HCT116 (cell line): ENCODE measurements around the gene FERMT2. TPM values are rescaled to one million over a fixed set of nuclear protein-coding genes. Genes with fewer than 3 reads are reported as not detected.

ENCODE experiments used
- ATAC-seq: fragments of 200-7000 bp; cut with Tn5 transposase; 2 replicates; pipeline ENCODE4 v1.9.1; 2020; ENCODE audit warnings: mild to moderate bottlenecking, moderate library complexity
- BruUV-seq: library from RNA; stranded (reverse); fragments of 400-500 nt; replicated peaks from 2 replicates; lab custom pipeline; 2021; lab: Mats Ljungman, UMichigan
- CTCF ChIA-PET: fragments of 300-600 bp; sonication (Branson Sonifier 250); formaldehyde crosslinking; loops from one replicate; lab custom pipeline; 2021; ENCODE audit warnings: antibody characterized with exemption; lab: Charles Lee
- POLR2A ChIA-PET: fragments of 300-600, 350-600 bp; sonication (Branson Sonifier 250); formaldehyde crosslinking; loops from one replicate; lab custom pipeline; 2021; ENCODE audit warnings: antibody characterized with exemption; lab: Charles Lee
- RAD21 ChIA-PET, 2 experiments: fragments of 300-600 bp; sonication (Branson Sonifier 250); formaldehyde crosslinking; loops; one replicate each; lab custom pipeline; 2023; ENCODE audit warnings: low total read pairs in 2 of 2; ENCODE audit not compliant: uncharacterized antibody in 2 of 2, unreplicated experiment in 2 of 2, low non-redundant PET in 1 of 2; lab: Charles Lee
- DNase-seq: peaks from one replicate; pipeline ENCODE4 v3.0.0-alpha.2; 2010; ENCODE audit warnings: low read depth, low spot score
- H2AFZ ChIP-seq: fragments of 200-600 bp; shearing (Covaris generic), sonication (generic); 2 replicates; pipeline ENCODE4 v1.6.1; 2017; ENCODE audit warnings: low read depth, mixed run types, mixed read lengths, antibody characterized with exemption, low read length; ENCODE audit not compliant: poor library complexity, severe bottlenecking
- H3K27ac ChIP-seq: 2 replicates; pipeline ENCODE4 v1.5.1; 2012; ENCODE audit warnings: low read depth, low read length
- H3K27me3 ChIP-seq: fragments of 200-600 bp; sonication (generic); 2 replicates; pipeline ENCODE4 v1.6.1; 2016; ENCODE audit warnings: mixed run types, low read length, mixed read lengths; ENCODE audit not compliant: insufficient read depth
- H3K36me3 ChIP-seq, 2 experiments: fragments of 200-500 bp in 1 of 2; fragments of 200-600 bp in 1 of 2; sonication (Bioruptor generic) in 1 of 2; sonication (generic) in 1 of 2; 2 replicates each; pipeline versions ENCODE4 v1.5.1 to v1.6.1; 2014 to 2016; ENCODE audit warnings: low read length in 2 of 2, inconsistent platforms in 1 of 2, mixed read lengths in 1 of 2, mixed run types in 1 of 2; ENCODE audit not compliant: insufficient read depth in 2 of 2, control insufficient read depth in 1 of 2
- H3K4me1 ChIP-seq, 2 experiments: fragments of 200-600 bp in 1 of 2; sonication (generic) in 1 of 2; 2 replicates each; pipeline versions ENCODE4 v1.5.1 to v1.6.1; 2012 to 2017; ENCODE audit warnings: low read length in 2 of 2, inconsistent platforms in 1 of 2, mild to moderate bottlenecking in 1 of 2, mixed read lengths in 1 of 2, mixed run types in 1 of 2, moderate library complexity in 1 of 2; ENCODE audit not compliant: insufficient read depth in 2 of 2, control insufficient read depth in 1 of 2
- H3K4me2 ChIP-seq: fragments of 200-600 bp; sonication (generic); 2 replicates; pipeline ENCODE4 v1.6.1; 2017; ENCODE audit warnings: mixed run types, low read length, mixed read lengths
- H3K4me3 ChIP-seq, 2 experiments: fragments of 200-600 bp in 1 of 2; sonication (generic) in 1 of 2; replicated peaks in 1 of 2; 2 replicates each; pipeline ENCODE4 v1.5.1; 2011 to 2016; ENCODE audit warnings: low read length in 2 of 2, control low read depth in 1 of 2, low read depth in 1 of 2, mild to moderate bottlenecking in 1 of 2, mixed read lengths in 1 of 2, mixed run types in 1 of 2
- H3K79me2 ChIP-seq: fragments of 200-600 bp; sonication (generic); 2 replicates; pipeline ENCODE4 v1.6.1; 2017; ENCODE audit warnings: mild to moderate bottlenecking, mixed run types, low read length, moderate library complexity, mixed read lengths; ENCODE audit not compliant: insufficient read depth
- H3K9ac ChIP-seq: fragments of 200-600 bp; sonication (generic); 2 replicates; pipeline ENCODE4 v1.6.1; 2016; ENCODE audit warnings: low read length, mixed read lengths
- H3K9me2 ChIP-seq: fragments of 200-600 bp; sonication (generic), shearing (Covaris generic); 2 replicates; pipeline ENCODE4 v1.6.1; 2017; ENCODE audit warnings: mixed run types, mild to moderate bottlenecking, moderate library complexity; ENCODE audit not compliant: insufficient read depth
- H3K9me3 ChIP-seq, 2 experiments: fragments of 200-500 bp in 1 of 2; fragments of 200-600 bp in 1 of 2; sonication (Bioruptor generic) in 1 of 2; sonication (generic) in 1 of 2; 2 replicates each; pipeline ENCODE4 v1.6.1; 2014 to 2017; ENCODE audit warnings: low read length in 2 of 2, mixed read lengths in 2 of 2, inconsistent platforms in 1 of 2, low read depth in 1 of 2, mild to moderate bottlenecking in 1 of 2, mixed run types in 1 of 2, moderate library complexity in 1 of 2; ENCODE audit not compliant: control insufficient read depth in 1 of 2, insufficient read depth in 1 of 2
- H4K20me1 ChIP-seq: fragments of 200-600 bp; sonication (generic), shearing (Covaris generic); 2 replicates; pipeline ENCODE4 v1.6.1; 2017; ENCODE audit warnings: mixed run types, mild to moderate bottlenecking, moderate library complexity; ENCODE audit not compliant: insufficient read depth
- FOSL1 ChIP-seq: IDR thresholded peaks from 2 replicates; pipeline ENCODE4 v1.6.1; 2012; ENCODE audit warnings: low read depth
- POLR2A ChIP-seq: IDR thresholded peaks from 2 replicates; pipeline ENCODE4 v1.7.0; 2011; ENCODE audit warnings: borderline replicate concordance; ENCODE audit not compliant: insufficient read depth, insufficient read length; ENCODE audit errors: extremely low read depth
- SP1 ChIP-seq: IDR thresholded peaks from 2 replicates; pipeline ENCODE4 v1.6.1; 2012; ENCODE audit warnings: low read depth
- ZNF274 ChIP-seq: fragments of 200-500 bp; sonication (Bioruptor generic); IDR thresholded peaks from 2 replicates; pipeline ENCODE4 v1.6.1; 2014; ENCODE audit warnings: mild to moderate bottlenecking, low read depth, low read length, inconsistent platforms
- intact Hi-C: fragments of 100-400 bp; cut with micrococcal nuclease; formaldehyde crosslinking; loops from 2 replicates; pipeline ENCODE4 v1.10.0; 2022
- total RNA-seq: library from RNA; stranded (reverse); gene quantifications from one replicate; pipeline ENCODE4 v1.2.1, GENCODE V29; 2021; ENCODE audit not compliant: unreplicated experiment
- TF ChIP-seq, protein P1 (sequence below): IDR thresholded peaks from 2 replicates; pipeline ENCODE4 v1.6.1; 2012; ENCODE audit warnings: low read depth
- TF ChIP-seq, protein P2 (sequence below): IDR thresholded peaks from 2 replicates; pipeline ENCODE4 v1.6.1; 2011; ENCODE audit warnings: mild to moderate bottlenecking, low read length, moderate library complexity; ENCODE audit not compliant: insufficient replicate concordance; ENCODE audit errors: extremely low read depth

FERMT2 gene
- total RNA-seq, 1 experiment from 2014 or later = 24.8 TPM

DNA sequence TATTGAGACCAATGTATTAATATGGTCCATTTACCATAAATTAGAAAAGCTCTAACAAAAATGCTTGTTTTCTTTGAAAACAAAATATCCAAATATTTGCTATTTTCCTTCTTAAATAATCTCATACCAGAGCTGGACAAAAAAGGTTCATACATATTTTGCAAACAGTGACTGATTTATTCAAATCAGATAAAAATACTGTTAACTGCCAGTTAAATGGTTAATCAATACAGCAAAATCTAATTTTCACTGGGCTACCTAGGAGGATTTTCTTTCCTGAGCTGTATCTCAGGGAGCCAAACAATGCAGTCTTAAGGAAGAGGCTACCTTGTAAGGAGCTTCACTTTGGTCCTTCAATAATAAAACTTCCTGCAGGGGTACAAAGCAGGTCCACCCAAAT is 2.0 kb downstream of the FERMT2 start (continued):
- TF ChIP-seq, protein P1, sequence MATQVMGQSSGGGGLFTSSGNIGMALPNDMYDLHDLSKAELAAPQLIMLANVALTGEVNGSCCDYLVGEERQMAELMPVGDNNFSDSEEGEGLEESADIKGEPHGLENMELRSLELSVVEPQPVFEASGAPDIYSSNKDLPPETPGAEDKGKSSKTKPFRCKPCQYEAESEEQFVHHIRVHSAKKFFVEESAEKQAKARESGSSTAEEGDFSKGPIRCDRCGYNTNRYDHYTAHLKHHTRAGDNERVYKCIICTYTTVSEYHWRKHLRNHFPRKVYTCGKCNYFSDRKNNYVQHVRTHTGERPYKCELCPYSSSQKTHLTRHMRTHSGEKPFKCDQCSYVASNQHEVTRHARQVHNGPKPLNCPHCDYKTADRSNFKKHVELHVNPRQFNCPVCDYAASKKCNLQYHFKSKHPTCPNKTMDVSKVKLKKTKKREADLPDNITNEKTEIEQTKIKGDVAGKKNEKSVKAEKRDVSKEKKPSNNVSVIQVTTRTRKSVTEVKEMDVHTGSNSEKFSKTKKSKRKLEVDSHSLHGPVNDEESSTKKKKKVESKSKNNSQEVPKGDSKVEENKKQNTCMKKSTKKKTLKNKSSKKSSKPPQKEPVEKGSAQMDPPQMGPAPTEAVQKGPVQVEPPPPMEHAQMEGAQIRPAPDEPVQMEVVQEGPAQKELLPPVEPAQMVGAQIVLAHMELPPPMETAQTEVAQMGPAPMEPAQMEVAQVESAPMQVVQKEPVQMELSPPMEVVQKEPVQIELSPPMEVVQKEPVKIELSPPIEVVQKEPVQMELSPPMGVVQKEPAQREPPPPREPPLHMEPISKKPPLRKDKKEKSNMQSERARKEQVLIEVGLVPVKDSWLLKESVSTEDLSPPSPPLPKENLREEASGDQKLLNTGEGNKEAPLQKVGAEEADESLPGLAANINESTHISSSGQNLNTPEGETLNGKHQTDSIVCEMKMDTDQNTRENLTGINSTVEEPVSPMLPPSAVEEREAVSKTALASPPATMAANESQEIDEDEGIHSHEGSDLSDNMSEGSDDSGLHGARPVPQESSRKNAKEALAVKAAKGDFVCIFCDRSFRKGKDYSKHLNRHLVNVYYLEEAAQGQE = no peak
- TF ChIP-seq ZNF274 = no peak
- no peak for TF ChIP-seq FOSL1
- no peak for TF ChIP-seq POLR2A
- TF ChIP-seq, all 23 proteins: peak for 0

DNA sequence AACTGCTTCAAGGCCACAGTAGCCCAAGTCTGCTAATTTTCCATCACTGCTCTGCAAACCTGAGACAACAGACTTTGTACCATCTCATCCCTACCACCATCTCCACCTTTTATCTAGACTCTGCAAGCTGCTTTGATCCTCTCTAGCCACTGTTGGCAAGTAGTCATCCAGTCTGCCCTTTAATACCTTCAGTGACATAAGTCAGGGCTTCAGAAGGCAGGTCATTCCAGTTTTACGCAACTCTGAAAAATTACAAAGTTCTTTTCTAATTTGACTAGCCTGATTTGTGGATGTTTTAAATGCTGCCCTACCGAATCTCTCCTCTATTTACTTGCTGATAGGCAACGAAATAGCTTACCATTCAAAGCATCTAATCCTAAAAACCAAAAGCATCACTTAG is 2.8 kb downstream of the FERMT2 start:
- no peaks in the 10 kb centered on the region for H3K9me3 ChIP-seq
- no peak for DNase-seq
- ChIA-PET POLR2A (no interaction called here), CTCF (no interaction called here), RAD21 (no interaction called here)
- BruUV-seq = no TSS peak
- H3K4me2 ChIP-seq = no peak overlapping the region
- peaks cover 0 to 2% of the 10 kb centered on the region in 2 experiments; a peak in 2 of 4 replicates for H3K36me3 ChIP-seq
- peaks cover 43% of the 10 kb centered on the region for H3K79me2 ChIP-seq
- no peaks in the 10 kb centered on the region for H3K9me2 ChIP-seq
- no peaks in the 10 kb centered on the region for H3K27me3 ChIP-seq
- intact Hi-C loops = no loop called here
- no peak overlapping the region for H3K4me3 ChIP-seq
- H2AFZ ChIP-seq = no peak overlapping the region
- peaks cover 11 to 22% of the 10 kb centered on the region in 2 experiments; a peak in 3 of 4 replicates for H3K4me1 ChIP-seq
- H3K9ac ChIP-seq = no peak overlapping the region
- no peak overlapping the region for H3K27ac ChIP-seq
- no peak for TF ChIP-seq SP1
- TF ChIP-seq FOSL1 = no peak
- TF ChIP-seq, protein P2, sequence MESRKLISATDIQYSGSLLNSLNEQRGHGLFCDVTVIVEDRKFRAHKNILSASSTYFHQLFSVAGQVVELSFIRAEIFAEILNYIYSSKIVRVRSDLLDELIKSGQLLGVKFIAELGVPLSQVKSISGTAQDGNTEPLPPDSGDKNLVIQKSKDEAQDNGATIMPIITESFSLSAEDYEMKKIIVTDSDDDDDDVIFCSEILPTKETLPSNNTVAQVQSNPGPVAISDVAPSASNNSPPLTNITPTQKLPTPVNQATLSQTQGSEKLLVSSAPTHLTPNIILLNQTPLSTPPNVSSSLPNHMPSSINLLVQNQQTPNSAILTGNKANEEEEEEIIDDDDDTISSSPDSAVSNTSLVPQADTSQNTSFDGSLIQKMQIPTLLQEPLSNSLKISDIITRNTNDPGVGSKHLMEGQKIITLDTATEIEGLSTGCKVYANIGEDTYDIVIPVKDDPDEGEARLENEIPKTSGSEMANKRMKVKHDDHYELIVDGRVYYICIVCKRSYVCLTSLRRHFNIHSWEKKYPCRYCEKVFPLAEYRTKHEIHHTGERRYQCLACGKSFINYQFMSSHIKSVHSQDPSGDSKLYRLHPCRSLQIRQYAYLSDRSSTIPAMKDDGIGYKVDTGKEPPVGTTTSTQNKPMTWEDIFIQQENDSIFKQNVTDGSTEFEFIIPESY = no peak
- no peak for ATAC-seq
- peaks cover 3% of the 10 kb centered on the region; the same call in 1 of the 2 replicates for H4K20me1 ChIP-seq
